SK-N-MC (cell line): ENCODE measurements around the gene SOX5.

ENCODE experiments used
- EZH2 ChIP-seq: fragments of 200-600 bp; sonication (generic); IDR thresholded peaks from one replicate; pipeline ENCODE4 v1.6.1; 2017; ENCODE audit warnings: antibody characterized with exemption
- POLR2AphosphoS5 ChIP-seq: IDR thresholded peaks from 2 replicates; pipeline ENCODE4 v1.6.1; 2012; ENCODE audit warnings: mild to moderate bottlenecking, low read depth, low read length, borderline replicate concordance

- TF ChIP-seq EZH2 (no peak), POLR2AphosphoS5 (no peak)
Observed at GRCh38 chr12:23885394-23885793, 64.1 kb downstream of the SOX5 start.
